ENCODE measurements around the gene MKX. TPM values are rescaled to one million over a fixed set of nuclear protein-coding genes. Genes with fewer than 3 reads are reported as not detected.

Gene MKX
- total RNA-seq, 2 experiments from 2014 or later, result 0.81 to 1.1 TPM

GRCh38 chr10:27679369-27679912 is 66.2 kb downstream of the MKX start:
- no peak for TF ChIP-seq CTCF (IDR thresholded peaks at IDR 0.05)
- ATAC-seq (no peak), DNase-seq (no peak)
- Mint-ChIP-seq H3K4me3 (no peak overlapping the region), H3K4me1 (ENCODE audit: low read depth) (no peaks in the 10 kb centered on the region), H3K27me3 (no peaks in the 10 kb centered on the region), H3K36me3 (ENCODE audit: low read depth) (no peaks in the 10 kb centered on the region), H3K27ac (no peak overlapping the region), H3K9me3 (no peaks in the 10 kb centered on the region)
- intact Hi-C loops (cut with micrococcal nuclease), result no loop called here
- POLR2A ChIA-PET, result no interaction called here
- CTCF ChIA-PET, result no interaction called here

- no peaks in the 10 kb centered on the region for H3K27me3 Mint-ChIP-seq
- no peaks in the 10 kb centered on the region for H3K4me1 Mint-ChIP-seq (ENCODE audit: low read depth)
- ChIA-PET POLR2A (no interaction called here), CTCF (no interaction called here)
- H3K9me3 Mint-ChIP-seq, result no peaks in the 10 kb centered on the region
- intact Hi-C loops (cut with micrococcal nuclease), result no loop called here
- H3K4me3 Mint-ChIP-seq, result no peak overlapping the region
- H3K36me3 Mint-ChIP-seq (ENCODE audit: low read depth), result no peaks in the 10 kb centered on the region
- DNase-seq (no peak), ATAC-seq (no peak)
- H3K27ac Mint-ChIP-seq, result no peak overlapping the region
- TF ChIP-seq CTCF (IDR thresholded peaks at IDR 0.05), result no peak
These were observed 67.5 kb downstream of the MKX start for GRCh38 chr10:27678166-27678565.

GRCh38 chr10:27673065-27673464 is 72.6 kb downstream of the MKX start:
- intact Hi-C loops (cut with micrococcal nuclease), result no loop called here
- H3K27ac Mint-ChIP-seq, result no peak overlapping the region
- no peaks in the 10 kb centered on the region for H3K4me1 Mint-ChIP-seq (ENCODE audit: low read depth)
- H3K9me3 Mint-ChIP-seq, result no peaks in the 10 kb centered on the region
- no peaks in the 10 kb centered on the region for H3K36me3 Mint-ChIP-seq (ENCODE audit: low read depth)
- POLR2A ChIA-PET, result no interaction called here
- no peak overlapping the region for H3K4me3 Mint-ChIP-seq
- DNase-seq, result no peak
- ATAC-seq, result no peak
- no peaks in the 10 kb centered on the region for H3K27me3 Mint-ChIP-seq
- CTCF ChIA-PET, result no interaction called here
- no peak for TF ChIP-seq CTCF (IDR thresholded peaks at IDR 0.05)

- Mint-ChIP-seq H3K27ac (no peak overlapping the region), H3K9me3 (no peaks in the 10 kb centered on the region)
- intact Hi-C loops (cut with micrococcal nuclease), result no loop called here
These were observed 73.8 kb downstream of the MKX start for GRCh38 chr10:27671821-27672220.

GRCh38 chr10:27664461-27664860 is 81.2 kb downstream of the MKX start:
- Mint-ChIP-seq H3K27ac (no peak overlapping the region), H3K27me3 (peaks cover 31% of the 10 kb centered on the region), H3K4me1 (ENCODE audit: low read depth) (no peaks in the 10 kb centered on the region), H3K4me3 (no peak overlapping the region), H3K9me3 (no peaks in the 10 kb centered on the region), H3K36me3 (ENCODE audit: low read depth) (no peaks in the 10 kb centered on the region)
- CTCF ChIA-PET, result no interaction called here
- no peak for TF ChIP-seq CTCF (IDR thresholded peaks at IDR 0.05)
- POLR2A ChIA-PET, result no interaction called here
- ATAC-seq, result no peak
- DNase-seq, result no peak
- intact Hi-C loops (cut with micrococcal nuclease), result no loop called here

More at GRCh38 chr10:27671821-27672220, 73.8 kb downstream of the MKX start:
- ATAC-seq (no peak), DNase-seq (no peak)
- no peak for TF ChIP-seq CTCF (IDR thresholded peaks at IDR 0.05)
- H3K4me3 Mint-ChIP-seq, result no peak overlapping the region
- POLR2A ChIA-PET, result no interaction called here
- H3K27me3 Mint-ChIP-seq, result no peaks in the 10 kb centered on the region
- H3K36me3 Mint-ChIP-seq (ENCODE audit: low read depth), result no peaks in the 10 kb centered on the region
- H3K4me1 Mint-ChIP-seq (ENCODE audit: low read depth), result no peaks in the 10 kb centered on the region
- CTCF ChIA-PET, result no interaction called here

All from activated CD8-positive, alpha-beta T cell treated with anti-CD3 and anti-CD28 coated beads for 36 hours (primary cell).